ENCODE results near the gene FKBP5. TPM values are rescaled to one million over a fixed set of nuclear protein-coding genes. Genes with fewer than 3 reads are reported as not detected.

The FKBP5 gene
- total RNA-seq, 4 donors from 2014 or later = 453 to 676 (median 478) TPM

- H3K27me3 ChIP-seq = peaks cover 23% of the 10 kb centered on the region
- WGBS, 2 donors (ENCODE audit: low coverage in 1 of 2) = 73 to 74% methylated on average over 2 to 4 of the region's 4 CpGs
- TF ChIP-seq POLR2AphosphoS5 (IDR thresholded peaks at IDR 0.05) = no peak
- TF ChIP-seq EP300 (IDR thresholded peaks at IDR 0.05) = no peak
- no peak for TF ChIP-seq POLR2A (IDR thresholded peaks at IDR 0.05)
- TF ChIP-seq CTCF (IDR thresholded peaks at IDR 0.05) = no peak
Measured at GRCh38 chr6:35532126-35532525, 156.6 kb downstream of the FKBP5 start.

GRCh38 chr6:35524380-35525020 is 164.2 kb downstream of the FKBP5 start:
- no peaks in the 10 kb centered on the region for H3K9me3 ChIP-seq
- no peak for ATAC-seq
- WGBS, 2 donors (ENCODE audit: low coverage in 1 of 2) = 81 to 87% methylated on average over 3 of the region's 3 CpGs
- H3K4me1 ChIP-seq = peaks cover 0 to 12% (median 0%) of the 10 kb centered on the region in 3 donors
- no peak overlapping the region for H3K4me3 ChIP-seq
- no peak overlapping the region for H3K27ac ChIP-seq
- no peaks in the 10 kb centered on the region for H3K27me3 ChIP-seq
- no peaks in the 10 kb centered on the region for H3K36me3 ChIP-seq
- TF ChIP-seq POLR2A (IDR thresholded peaks at IDR 0.05) (no peak), CTCF (IDR thresholded peaks at IDR 0.05) (no peak), POLR2AphosphoS5 (IDR thresholded peaks at IDR 0.05) (no peak), EP300 (IDR thresholded peaks at IDR 0.05) (no peak)

More at GRCh38 chr6:35532126-35532525, 156.6 kb downstream of the FKBP5 start:
- no peaks in the 10 kb centered on the region for H3K9me3 ChIP-seq
- H3K4me3 ChIP-seq = no peak overlapping the region
- no peaks in the 10 kb centered on the region for H3K36me3 ChIP-seq
- no peak for ATAC-seq
- H3K27ac ChIP-seq = no peak overlapping the region
- H3K4me1 ChIP-seq = no peaks in the 10 kb centered on the region

Small RNA genes within 50 kb of the gene (small RNA-seq; reads per million reads assigned to genes)
- gene MIR5690 (0 to 0.82 (median 0) reads per million in 4 donors), gene RF00561 (0 reads per million in 4 donors)

Other genes starting within 250 kb of the FKBP5 start
- gene FANCE, start 236.6 kb downstream of the FKBP5 start, total RNA-seq = 1 to 10 TPM; 2.6 to 5.0 (median 3.8) TPM
- 1,000 to 10,000 TPM in 3 of 4 donors, 100 to 1,000 TPM in 1; 870 to 1,936 (median 1,411) TPM for gene RPL10A, start 220.5 kb downstream of the FKBP5 start, total RNA-seq
- 100 to 1,000 TPM in 1 of 4 donors, 10 to 100 TPM in 3; 58.3 to 122 (median 72.5) TPM for gene TEAD3, start 191.8 kb downstream of the FKBP5 start, total RNA-seq
- gene TULP1, start 176.0 kb downstream of the FKBP5 start, total RNA-seq = under 1 TPM in 1 of 4 donors, not detected in 3; 0.89 TPM
- gene ARMC12, start 48.1 kb upstream of the FKBP5 start, total RNA-seq = 1 to 10 TPM in 1 of 4 donors, under 1 TPM in 1, not detected in 2; 0.54 to 1.5 TPM
- not detected for gene CLPSL2, start 87.7 kb upstream of the FKBP5 start, total RNA-seq
- gene CLPSL1, start 92.1 kb upstream of the FKBP5 start, total RNA-seq = not detected
- gene CLPS, start 108.4 kb upstream of the FKBP5 start, total RNA-seq = not detected
- gene LHFPL5, start 116.4 kb upstream of the FKBP5 start, total RNA-seq = not detected
- gene SRPK1, start 232.2 kb upstream of the FKBP5 start, total RNA-seq = 10 to 100 TPM; 32.2 to 45.0 (median 37.4) TPM

Data from gastroesophageal sphincter (tissue), 4 donors.